CD14-positive monocyte (primary cell): ENCODE results near the gene RPS6KA2. TPM values are rescaled to one million over a fixed set of nuclear protein-coding genes. Genes with fewer than 3 reads are reported as not detected.

Experiments used
- DNase-seq, 3 donors: peaks; one replicate each; pipeline ENCODE4 v3.0.0-alpha.2; 2011 to 2022
- H2AFZ ChIP-seq: 2 replicates; pipeline ENCODE4 v1.6.0; 2012; ENCODE audit warnings: mild to moderate bottlenecking, low read depth, low read length, inconsistent platforms; ENCODE audit not compliant: insufficient read depth, poor library complexity, severe bottlenecking
- H3K27ac ChIP-seq, 2 donors: 1 replicate in 1 of 2; 2 replicates in 1 of 2; pipeline ENCODE4 v1.5.1; 2012 to 2013; ENCODE audit warnings: low read length in 2 of 2, control low read depth in 1 of 2, inconsistent platforms in 1 of 2, low read depth in 1 of 2, mild to moderate bottlenecking in 1 of 2
- H3K27me3 ChIP-seq, 2 donors: one replicate each; pipeline versions ENCODE4 v1.6.0 to v1.6.1; 2011 to 2013; ENCODE audit warnings: low read length in 2 of 2; ENCODE audit not compliant: control insufficient read depth in 2 of 2, insufficient read depth in 2 of 2
- H3K36me3 ChIP-seq, 2 donors: replicated peaks in 1 of 2; 1 replicate in 1 of 2; 2 replicates in 1 of 2; pipeline versions ENCODE4 v1.5.1 to v1.6.1; 2012 to 2013; ENCODE audit warnings: low read length in 2 of 2, control low read depth in 1 of 2, inconsistent platforms in 1 of 2, mild to moderate bottlenecking in 1 of 2; ENCODE audit not compliant: insufficient read depth in 2 of 2, control insufficient read depth in 1 of 2
- H3K4me1 ChIP-seq, 2 donors: 1 replicate in 1 of 2; 2 replicates in 1 of 2; pipeline versions ENCODE4 v1.5.1 to v1.6.1; 2012 to 2013; ENCODE audit warnings: low read length in 2 of 2, control low read depth in 1 of 2, inconsistent platforms in 1 of 2, mild to moderate bottlenecking in 1 of 2, moderate library complexity in 1 of 2; ENCODE audit not compliant: insufficient read depth in 2 of 2, control insufficient read depth in 1 of 2
- H3K4me2 ChIP-seq: replicated peaks from 2 replicates; pipeline ENCODE3; 2012; ENCODE audit warnings: low read length, moderate library complexity, mild to moderate bottlenecking; ENCODE audit not compliant: poor library complexity, severe bottlenecking; ENCODE audit errors: extremely low read depth
- H3K4me3 ChIP-seq, 3 experiments: fragments of 200-600 bp in 1 of 3; sonication (generic) in 1 of 3; replicated peaks in 1 of 3; 1 replicate in 2 of 3; 2 replicates in 1 of 3; pipeline ENCODE4 v1.5.1; 2011 to 2013; ENCODE audit warnings: low read length in 3 of 3, mild to moderate bottlenecking in 3 of 3, control low read depth in 2 of 3, low read depth in 2 of 3, inconsistent platforms in 1 of 3, moderate library complexity in 1 of 3
- H3K79me2 ChIP-seq: 2 replicates; pipeline ENCODE4 v1.6.0; 2012; ENCODE audit warnings: mild to moderate bottlenecking, control low read depth, inconsistent platforms, low read length, moderate library complexity; ENCODE audit not compliant: insufficient read depth
- H3K9ac ChIP-seq: 2 replicates; pipeline ENCODE4 v1.6.0; 2017; ENCODE audit warnings: low read length, mild to moderate bottlenecking; ENCODE audit not compliant: insufficient read depth, poor library complexity, severe bottlenecking
- H3K9me3 ChIP-seq, 2 donors: replicated peaks in 1 of 2; 1 replicate in 1 of 2; 2 replicates in 1 of 2; pipeline versions ENCODE4 v1.5.1 to v1.6.1; 2012 to 2013; ENCODE audit warnings: low read length in 2 of 2, control low read depth in 1 of 2; ENCODE audit not compliant: control insufficient read depth in 1 of 2, insufficient read depth in 1 of 2
- H4K20me1 ChIP-seq: 2 replicates; pipeline ENCODE4 v1.6.0; 2012; ENCODE audit warnings: mild to moderate bottlenecking, low read length, control low read depth, moderate library complexity; ENCODE audit not compliant: insufficient read depth
- H3K27ac Mint-ChIP-seq, 7 donors: one replicate each; pipeline ENCODE4 v1.8.0; 2020; ENCODE audit warnings: mild to moderate bottlenecking in 7 of 7, mixed read lengths in 7 of 7, moderate library complexity in 6 of 7, inconsistent platforms in 2 of 7
- H3K27me3 Mint-ChIP-seq, 3 donors: one replicate each; pipeline ENCODE4 v1.8.0; 2021 to 2022; ENCODE audit warnings: low read depth in 3 of 3, mild to moderate bottlenecking in 3 of 3, mixed read lengths in 3 of 3, moderate library complexity in 3 of 3, inconsistent platforms in 1 of 3
- H3K36me3 Mint-ChIP-seq, 2 donors: one replicate each; pipeline ENCODE4 v1.8.0; 2020; ENCODE audit warnings: mixed read lengths in 2 of 2, inconsistent platforms in 1 of 2, mild to moderate bottlenecking in 1 of 2
- H3K4me1 Mint-ChIP-seq: one replicate; pipeline ENCODE4 v1.8.0; 2020; ENCODE audit warnings: mild to moderate bottlenecking, mixed read lengths
- H3K4me3 Mint-ChIP-seq, 2 donors: one replicate each; pipeline ENCODE4 v1.8.0; 2020; ENCODE audit warnings: mild to moderate bottlenecking in 2 of 2, mixed read lengths in 2 of 2, moderate library complexity in 1 of 2
- H3K9me3 Mint-ChIP-seq, 7 donors: one replicate each; pipeline ENCODE4 v1.8.0; 2020 to 2022; ENCODE audit warnings: mixed read lengths in 7 of 7, mild to moderate bottlenecking in 6 of 7, moderate library complexity in 6 of 7, inconsistent platforms in 2 of 7
- WGBS: methylation state at CpG from one replicate; pipeline ENCODE4 v1.1.5; 2013; ENCODE audit warnings: missing lambda C conversion rate; ENCODE audit not compliant: insufficient coverage; 5-methylcytosine and 5-hydroxymethylcytosine counted together
- intact Hi-C, 2 donors: fragments of 100-400 bp; cut with micrococcal nuclease; formaldehyde crosslinking; loops; one replicate each; pipeline versions ENCODE4 v1.15.0 to v1.15.1; 2023
- polyA plus RNA-seq, 3 donors: library from polyadenylated mRNA; depleted of rRNA in 1 of 3; unstranded in 2 of 3; stranded (reverse) in 1 of 3; fragments of 300-500 nt in 2 of 3; fragments of >200 nt in 1 of 3; fragmentation: Illumina TruSeq in 2 of 3; gene quantifications; 1 replicate in 2 of 3; 2 replicates in 1 of 3; pipeline ENCODE4 v1.2.3, GENCODE V29; 2012 to 2021
- TF ChIP-seq, protein P1 (sequence below): fragments of 200-600 bp; IDR thresholded peaks from one replicate; pipeline ENCODE4 v1.8.0; 2022; ENCODE audit warnings: antibody characterized with exemption, mild to moderate bottlenecking

The RPS6KA2 gene
- polyA plus RNA-seq, 3 donors, result 1.4 to 3.1 (median 1.9) TPM

DNA sequence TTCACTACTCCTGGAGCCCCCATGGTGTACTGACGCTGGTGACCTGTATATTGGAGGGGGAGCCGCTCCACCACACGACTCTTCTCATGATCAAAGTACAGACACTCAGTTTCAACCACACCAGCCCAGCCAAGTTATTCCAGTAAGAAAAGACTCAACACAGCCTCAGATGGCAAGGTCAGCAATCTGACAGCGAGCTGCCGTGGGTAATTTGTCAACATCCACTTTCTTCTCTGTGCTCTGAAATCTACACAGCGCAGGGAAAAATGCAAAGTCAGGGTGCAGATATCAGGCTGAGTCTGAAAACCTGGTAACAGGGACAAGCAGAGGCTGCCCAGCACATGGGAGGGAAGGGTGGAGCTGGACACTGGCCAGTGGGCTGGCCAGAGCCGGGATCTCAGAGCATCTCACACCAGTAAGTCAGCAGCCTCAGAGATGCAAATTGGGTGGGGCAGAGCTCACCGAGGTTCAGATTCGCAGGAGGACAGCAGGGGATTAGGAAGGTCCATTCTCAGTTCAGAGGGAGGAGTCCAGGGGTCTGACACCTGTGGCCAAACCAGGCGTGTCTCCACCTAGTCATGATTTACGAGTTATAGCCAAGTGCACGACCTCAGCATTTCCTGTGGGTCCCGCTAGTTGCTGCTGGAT lies 44.5 kb upstream of the RPS6KA2 start:
- no peaks in the 10 kb centered on the region for H3K4me1 ChIP-seq
- no peak overlapping the region for H3K27ac ChIP-seq
- H3K36me3 ChIP-seq, result no peaks in the 10 kb centered on the region
- WGBS, result 19% methylated on average over 8 of the region's 13 CpGs
- Mint-ChIP-seq H3K9me3 (peaks cover 0 to 2% (median 0%) of the 10 kb centered on the region in 7 donors), H3K27me3 (peaks cover 26 to 32% (median 30%) of the 10 kb centered on the region in 3 donors), H3K27ac (no peak overlapping the region), H3K4me1 (no peaks in the 10 kb centered on the region), H3K4me3 (peak overlapping the region in 1 of 2 donors; percentile 20), H3K36me3 (no peaks in the 10 kb centered on the region)
- no peaks in the 10 kb centered on the region for H3K79me2 ChIP-seq
- TF ChIP-seq, protein P1, sequence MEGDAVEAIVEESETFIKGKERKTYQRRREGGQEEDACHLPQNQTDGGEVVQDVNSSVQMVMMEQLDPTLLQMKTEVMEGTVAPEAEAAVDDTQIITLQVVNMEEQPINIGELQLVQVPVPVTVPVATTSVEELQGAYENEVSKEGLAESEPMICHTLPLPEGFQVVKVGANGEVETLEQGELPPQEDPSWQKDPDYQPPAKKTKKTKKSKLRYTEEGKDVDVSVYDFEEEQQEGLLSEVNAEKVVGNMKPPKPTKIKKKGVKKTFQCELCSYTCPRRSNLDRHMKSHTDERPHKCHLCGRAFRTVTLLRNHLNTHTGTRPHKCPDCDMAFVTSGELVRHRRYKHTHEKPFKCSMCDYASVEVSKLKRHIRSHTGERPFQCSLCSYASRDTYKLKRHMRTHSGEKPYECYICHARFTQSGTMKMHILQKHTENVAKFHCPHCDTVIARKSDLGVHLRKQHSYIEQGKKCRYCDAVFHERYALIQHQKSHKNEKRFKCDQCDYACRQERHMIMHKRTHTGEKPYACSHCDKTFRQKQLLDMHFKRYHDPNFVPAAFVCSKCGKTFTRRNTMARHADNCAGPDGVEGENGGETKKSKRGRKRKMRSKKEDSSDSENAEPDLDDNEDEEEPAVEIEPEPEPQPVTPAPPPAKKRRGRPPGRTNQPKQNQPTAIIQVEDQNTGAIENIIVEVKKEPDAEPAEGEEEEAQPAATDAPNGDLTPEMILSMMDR, result no peak
- no peaks in the 10 kb centered on the region for H3K9me3 ChIP-seq
- no peaks in the 10 kb centered on the region for H4K20me1 ChIP-seq
- no peak overlapping the region for H3K4me3 ChIP-seq
- H3K4me2 ChIP-seq, result no peak overlapping the region
- no peak overlapping the region for H3K9ac ChIP-seq
- no peak for DNase-seq
- H2AFZ ChIP-seq, result no peak overlapping the region
- intact Hi-C loops, result no loop called here
- H3K27me3 ChIP-seq, result peaks cover 5 to 24% of the 10 kb centered on the region in 2 donors

DNA sequence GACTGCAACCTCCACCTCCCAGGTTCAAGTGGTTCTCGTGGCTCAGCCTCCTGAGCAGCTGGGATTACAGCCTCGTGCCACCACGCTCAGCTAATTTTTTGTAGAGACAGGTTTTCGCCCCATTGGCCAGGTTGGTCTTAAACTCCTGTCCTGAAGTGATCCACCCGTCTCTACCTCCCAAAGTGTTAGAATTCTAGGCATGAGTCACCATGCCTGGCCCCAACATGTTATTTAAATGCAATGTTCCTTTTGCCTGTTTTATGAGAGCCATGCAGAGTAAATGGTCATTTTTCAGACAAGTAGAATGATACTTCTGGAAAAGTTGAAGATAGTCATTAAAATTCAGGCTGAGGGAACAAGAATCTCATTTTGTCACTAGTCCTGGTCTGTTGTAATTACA lies 43.8 kb upstream of the RPS6KA2 start:
- H3K27me3 ChIP-seq, result peaks cover 5 to 24% of the 10 kb centered on the region in 2 donors
- H2AFZ ChIP-seq, result no peak overlapping the region
- Mint-ChIP-seq H3K36me3 (no peaks in the 10 kb centered on the region), H3K27ac (no peak overlapping the region), H3K9me3 (peaks cover 0 to 2% (median 0%) of the 10 kb centered on the region in 7 donors), H3K27me3 (peaks cover 26 to 32% (median 29%) of the 10 kb centered on the region in 3 donors), H3K4me3 (no peak overlapping the region), H3K4me1 (no peaks in the 10 kb centered on the region)
- H3K79me2 ChIP-seq, result no peaks in the 10 kb centered on the region
- H3K9ac ChIP-seq, result no peak overlapping the region
- H3K4me3 ChIP-seq, result no peak overlapping the region
- H3K9me3 ChIP-seq, result no peaks in the 10 kb centered on the region
- intact Hi-C loops, result no loop called here
- no peaks in the 10 kb centered on the region for H3K4me1 ChIP-seq
- no peaks in the 10 kb centered on the region for H4K20me1 ChIP-seq
- no peak overlapping the region for H3K27ac ChIP-seq
- WGBS, result 96% methylated on average over 4 of the region's 5 CpGs
- H3K4me2 ChIP-seq, result no peak overlapping the region
- no peak for DNase-seq
- H3K36me3 ChIP-seq, result no peaks in the 10 kb centered on the region
- TF ChIP-seq, protein P1, result no peak
